Activated CD8-positive, alpha-beta T cell treated with anti-CD3 and anti-CD28 coated beads, Interleukin-2, amount 10 ng/mL, durations not matched to agents 7 days and 5 days (primary cell): ENCODE measurements around the gene CAV2. TPM values are rescaled to one million over a fixed set of nuclear protein-coding genes. Genes with fewer than 3 reads are reported as not detected.

Source experiments
- ATAC-seq: fragments of 150-1000 bp; cut with Tn5 transposase; one replicate; pipeline ENCODE4 v1.10.0; 2021; ENCODE audit warnings: moderate library complexity
- CTCF ChIA-PET: fragments of 350-600 bp; sonication (Branson Sonifier 250); formaldehyde crosslinking; loops from one replicate; lab custom pipeline; 2021; ENCODE audit warnings: antibody characterized with exemption; lab: Charles Lee
- POLR2A ChIA-PET: fragments of 350-600 bp; sonication (Branson Sonifier 250); formaldehyde crosslinking; loops from one replicate; lab custom pipeline; 2021; ENCODE audit warnings: antibody characterized with exemption; lab: Charles Lee
- DNase-seq: peaks from one replicate; pipeline ENCODE4 v3.0.0-alpha.2; 2020
- H3K27ac Mint-ChIP-seq: one replicate; pipeline ENCODE4 v1.8.0; 2021; ENCODE audit warnings: mild to moderate bottlenecking, mixed read lengths
- H3K27me3 Mint-ChIP-seq: one replicate; pipeline ENCODE4 v1.8.0; 2021; ENCODE audit warnings: low read depth, mixed read lengths
- H3K36me3 Mint-ChIP-seq: one replicate; pipeline ENCODE4 v1.8.0; 2021; ENCODE audit warnings: low read depth, mixed read lengths
- H3K4me1 Mint-ChIP-seq: one replicate; pipeline ENCODE4 v1.8.0; 2021; ENCODE audit warnings: low read depth, mixed read lengths
- H3K4me3 Mint-ChIP-seq: one replicate; pipeline ENCODE4 v1.8.0; 2021; ENCODE audit warnings: mild to moderate bottlenecking, mixed read lengths
- H3K9me3 Mint-ChIP-seq: one replicate; pipeline ENCODE4 v1.8.0; 2022; ENCODE audit warnings: mixed read lengths; ENCODE audit not compliant: insufficient read depth
- total RNA-seq, 2 experiments: library from RNA; stranded (reverse); gene quantifications; one replicate each; pipeline ENCODE4 v1.2.3, GENCODE V29; 2021

CAV2 gene, protein sequence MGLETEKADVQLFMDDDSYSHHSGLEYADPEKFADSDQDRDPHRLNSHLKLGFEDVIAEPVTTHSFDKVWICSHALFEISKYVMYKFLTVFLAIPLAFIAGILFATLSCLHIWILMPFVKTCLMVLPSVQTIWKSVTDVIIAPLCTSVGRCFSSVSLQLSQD
- not detected for total RNA-seq

DNA sequence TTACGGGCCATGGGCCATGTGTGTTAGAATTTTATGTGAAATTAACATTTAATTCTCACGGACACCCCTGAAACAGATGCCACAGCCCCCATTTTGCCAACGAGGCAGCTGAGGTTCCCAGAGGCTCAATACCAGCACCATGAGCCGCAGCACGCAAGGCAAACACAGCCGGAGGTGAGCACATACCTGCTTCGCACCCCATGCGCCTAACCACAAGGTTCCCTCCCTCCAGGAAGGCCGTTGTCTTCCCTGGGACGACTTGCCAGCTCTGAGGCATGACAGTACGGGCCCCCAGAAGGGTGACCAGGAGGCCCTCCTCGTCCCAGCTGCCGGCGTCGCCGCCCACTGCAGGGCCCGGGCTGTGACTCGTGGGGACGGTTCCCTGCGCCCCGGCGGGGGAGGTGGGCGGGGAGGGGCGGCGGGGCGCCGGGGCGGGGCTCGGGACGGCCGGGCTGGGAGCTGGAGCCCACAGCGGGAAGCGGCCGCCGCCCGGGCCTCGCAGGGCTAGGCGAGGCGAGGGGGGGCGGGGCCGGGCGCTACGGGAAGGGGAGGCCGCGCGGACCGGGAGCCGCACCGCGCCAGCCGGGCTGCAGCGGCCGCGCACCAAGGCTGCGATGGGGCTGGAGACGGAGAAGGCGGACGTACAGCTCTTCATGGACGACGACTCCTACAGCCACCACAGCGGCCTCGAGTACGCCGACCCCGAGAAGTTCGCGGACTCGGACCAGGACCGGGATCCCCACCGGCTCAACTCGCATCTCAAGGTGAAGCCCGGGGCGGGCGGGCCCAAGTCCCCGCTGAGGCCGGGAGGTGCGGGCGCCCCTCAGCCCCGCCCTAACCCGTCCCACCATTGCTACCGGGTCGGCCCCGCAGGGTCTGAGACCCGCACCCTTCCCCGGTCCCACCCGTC, at the start of gene CAV2:
CAV2 (plus strand) TSS at position 571 of the 910 bp plus-strand sequence; CDS start at position 615, 44 bp downstream.
- DNase-seq (no peak), ATAC-seq (peak; percentile 71)
- Mint-ChIP-seq H3K9me3 (no peaks in the 10 kb centered on the region), H3K27ac (no peak within 1 kb of the TSS), H3K4me1 (peaks cover 10% of the 10 kb centered on the region), H3K4me3 (peak within 1 kb of the TSS; percentile 47), H3K27me3 (peaks cover 56% of the 10 kb centered on the region), H3K36me3 (no peaks in the 10 kb centered on the region)
- CTCF ChIA-PET: no interaction called here
- POLR2A ChIA-PET: no interaction called here

DNA sequence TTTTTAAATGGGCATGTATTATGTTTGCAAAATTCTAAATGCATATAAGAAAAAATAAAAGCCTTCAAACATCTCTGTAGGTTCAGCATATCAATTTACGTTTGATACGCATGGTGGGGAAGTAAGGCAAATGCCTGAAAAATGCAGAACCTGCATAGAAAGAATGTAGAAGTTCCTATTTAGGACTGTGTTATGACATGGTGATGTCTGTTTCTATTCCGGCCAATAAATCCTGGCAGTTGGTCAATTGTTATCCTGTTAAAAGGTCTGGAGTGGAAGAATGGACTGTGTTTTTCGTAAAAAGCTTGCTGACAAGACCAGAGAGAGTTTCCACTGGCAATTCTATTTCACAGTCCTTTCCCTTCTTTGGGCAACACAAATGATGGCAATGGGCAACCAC, 49.6 kb upstream of the CAV2 start:
- H3K36me3 Mint-ChIP-seq: no peaks in the 10 kb centered on the region
- no peak for ATAC-seq
- H3K9me3 Mint-ChIP-seq: no peaks in the 10 kb centered on the region
- H3K27ac Mint-ChIP-seq: no peak overlapping the region
- peaks cover 3% of the 10 kb centered on the region for H3K27me3 Mint-ChIP-seq
- no peak for DNase-seq
- no peak overlapping the region for H3K4me3 Mint-ChIP-seq
- POLR2A ChIA-PET: no interaction called here
- CTCF ChIA-PET: no interaction called here
- H3K4me1 Mint-ChIP-seq: no peaks in the 10 kb centered on the region

DNA sequence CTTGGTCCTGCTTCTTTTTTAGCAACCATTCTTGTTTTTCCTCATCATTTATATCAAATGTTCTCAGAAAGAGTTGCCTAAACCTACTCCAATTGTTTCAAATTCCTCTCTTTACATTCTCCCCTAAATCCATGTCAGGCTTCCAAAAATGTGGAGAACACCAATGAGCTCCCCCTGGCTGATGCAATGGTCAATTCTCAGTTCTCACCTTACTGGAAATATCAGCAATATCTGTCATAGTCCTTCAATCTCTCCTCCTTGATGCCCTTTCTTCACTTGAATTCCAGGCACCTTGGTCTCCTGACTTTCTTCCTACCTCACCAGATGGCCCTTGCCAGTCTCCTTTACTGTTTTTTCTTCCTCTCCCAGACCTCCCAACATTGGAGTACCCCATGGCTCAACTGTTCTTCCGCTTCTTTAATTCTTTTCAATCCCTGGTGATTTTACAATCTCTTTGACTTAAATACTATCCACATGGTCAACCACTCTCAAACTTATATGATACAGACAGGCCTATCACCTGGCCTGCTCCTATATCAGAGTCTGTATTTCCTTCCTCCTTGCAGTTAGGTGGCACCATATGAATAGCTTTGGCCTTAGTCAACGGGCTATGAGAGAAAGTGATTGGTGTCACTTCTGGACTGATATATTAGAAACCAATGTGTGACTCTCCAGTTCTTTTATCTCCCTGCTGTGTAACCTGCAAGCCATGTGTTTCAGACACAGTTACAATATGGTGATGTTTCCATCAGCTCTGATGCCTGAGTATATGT, 47.4 kb upstream of the CAV2 start:
- H3K27ac Mint-ChIP-seq: no peak overlapping the region
- no peak for ATAC-seq
- ChIA-PET POLR2A (no interaction called here), CTCF (interaction anchor here (1.1 kb wide), 1 partner anchor 75 kb away, joined by 4 read pairs; no protein-coding TSS in a partner anchor)
- H3K4me3 Mint-ChIP-seq: no peak overlapping the region
- no peak for DNase-seq
- H3K36me3 Mint-ChIP-seq: no peaks in the 10 kb centered on the region
- no peaks in the 10 kb centered on the region for H3K4me1 Mint-ChIP-seq
- H3K27me3 Mint-ChIP-seq: peaks cover 3% of the 10 kb centered on the region
- no peaks in the 10 kb centered on the region for H3K9me3 Mint-ChIP-seq

DNA sequence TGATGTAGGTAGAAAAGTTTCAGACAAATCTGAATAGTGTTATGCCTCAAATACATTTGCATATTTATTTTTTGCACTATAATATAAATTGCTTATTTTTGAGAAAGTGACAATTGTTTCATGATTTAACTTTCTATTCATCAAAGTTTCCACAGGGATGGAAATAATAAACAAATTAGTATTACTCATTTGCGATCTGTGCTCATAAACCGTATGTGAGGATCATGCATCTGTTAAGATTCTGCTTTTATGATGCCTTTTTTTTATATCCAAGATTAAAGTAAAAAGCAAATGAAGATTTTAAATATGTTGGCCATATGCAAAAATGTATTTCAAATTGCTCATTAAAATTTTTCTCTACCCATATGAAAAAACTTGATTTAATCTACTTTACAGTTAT, 45.2 kb upstream of the CAV2 start:
- H3K36me3 Mint-ChIP-seq: no peaks in the 10 kb centered on the region
- H3K27me3 Mint-ChIP-seq: no peaks in the 10 kb centered on the region
- CTCF ChIA-PET: no interaction called here
- no peaks in the 10 kb centered on the region for H3K4me1 Mint-ChIP-seq
- POLR2A ChIA-PET: no interaction called here
- no peak overlapping the region for H3K4me3 Mint-ChIP-seq
- DNase-seq: no peak
- H3K9me3 Mint-ChIP-seq: no peaks in the 10 kb centered on the region
- ATAC-seq: no peak
- no peak overlapping the region for H3K27ac Mint-ChIP-seq

DNA sequence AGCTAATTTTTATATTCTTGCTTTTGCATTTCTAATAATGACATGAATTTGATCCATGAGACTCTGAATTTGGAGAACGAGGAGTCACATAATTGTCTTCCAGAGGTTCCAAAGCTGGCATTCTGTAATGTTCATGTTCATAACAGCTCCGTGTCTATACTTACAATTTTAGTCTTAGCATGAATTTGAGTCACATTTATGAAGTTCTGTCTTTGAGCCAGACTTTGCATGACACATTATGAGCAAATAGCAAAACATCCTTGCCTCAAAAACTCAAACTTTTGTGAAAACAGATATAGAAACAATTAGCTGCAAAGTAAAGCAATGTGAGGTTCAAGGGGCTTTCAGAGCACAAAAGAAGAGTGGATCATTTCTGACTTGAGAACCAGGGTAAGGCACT, 44.5 kb upstream of the CAV2 start:
- DNase-seq (no peak), ATAC-seq (no peak)
- Mint-ChIP-seq H3K4me1 (no peaks in the 10 kb centered on the region), H3K27me3 (no peaks in the 10 kb centered on the region), H3K27ac (no peak overlapping the region), H3K4me3 (no peak overlapping the region), H3K36me3 (no peaks in the 10 kb centered on the region), H3K9me3 (no peaks in the 10 kb centered on the region)
- POLR2A ChIA-PET: no interaction called here
- CTCF ChIA-PET: interaction anchor here (0.6 to 0.7 kb wide), 2 partner anchors 71 to 200 kb away, joined by 3 read pairs; no protein-coding TSS in a partner anchor

DNA sequence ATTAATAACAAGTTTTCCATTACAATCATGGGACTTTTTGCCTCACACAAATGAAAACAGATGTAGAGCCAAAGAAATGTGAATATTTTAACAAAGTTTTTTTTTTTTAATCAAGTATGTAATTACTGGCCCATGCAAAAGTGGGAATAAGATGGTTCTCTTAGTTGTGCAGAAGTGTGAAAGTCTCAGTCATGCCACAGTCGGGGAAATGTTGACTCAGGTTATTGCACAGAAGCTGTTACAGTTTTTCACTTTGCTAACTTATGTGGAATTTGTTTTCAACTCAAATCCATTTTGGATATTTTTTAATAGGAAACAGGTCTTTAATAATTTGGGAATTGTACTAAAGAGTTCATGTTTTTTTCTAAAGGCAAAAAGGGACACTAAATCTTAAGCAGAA, 44.0 kb upstream of the CAV2 start:
- no peak for DNase-seq
- Mint-ChIP-seq H3K9me3 (no peaks in the 10 kb centered on the region), H3K4me3 (no peak overlapping the region), H3K27ac (no peak overlapping the region), H3K36me3 (no peaks in the 10 kb centered on the region), H3K4me1 (no peaks in the 10 kb centered on the region), H3K27me3 (no peaks in the 10 kb centered on the region)
- ATAC-seq: no peak
- ChIA-PET POLR2A (no interaction called here), CTCF (interaction anchor here (0.6 to 0.7 kb wide), 2 partner anchors 70 to 199 kb away, joined by 3 read pairs; no protein-coding TSS in a partner anchor)

DNA sequence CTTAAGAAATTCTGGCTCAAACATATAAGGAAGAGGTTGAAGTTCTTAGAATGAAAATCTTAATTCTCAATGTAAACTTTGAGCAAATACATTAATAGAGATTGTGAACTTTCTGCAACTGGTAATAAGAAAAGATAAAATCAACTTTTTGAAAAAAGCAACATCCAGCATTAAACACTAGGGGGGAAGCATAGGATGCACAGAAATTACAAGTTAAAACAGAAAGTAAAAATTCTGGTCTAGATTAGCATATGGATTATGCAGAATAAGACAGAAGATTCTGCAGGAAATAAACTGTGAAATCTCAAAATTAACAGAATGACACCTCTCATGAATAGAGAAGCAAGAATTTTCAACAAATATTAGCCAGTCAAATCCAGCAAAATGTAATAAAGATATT, 38.0 kb upstream of the CAV2 start:
- peaks cover 2% of the 10 kb centered on the region for H3K27me3 Mint-ChIP-seq
- ATAC-seq: no peak
- CTCF ChIA-PET: no interaction called here
- no peaks in the 10 kb centered on the region for H3K9me3 Mint-ChIP-seq
- no peak overlapping the region for H3K27ac Mint-ChIP-seq
- DNase-seq: no peak
- no peaks in the 10 kb centered on the region for H3K36me3 Mint-ChIP-seq
- no peak overlapping the region for H3K4me3 Mint-ChIP-seq
- H3K4me1 Mint-ChIP-seq: no peaks in the 10 kb centered on the region
- POLR2A ChIA-PET: no interaction called here

DNA sequence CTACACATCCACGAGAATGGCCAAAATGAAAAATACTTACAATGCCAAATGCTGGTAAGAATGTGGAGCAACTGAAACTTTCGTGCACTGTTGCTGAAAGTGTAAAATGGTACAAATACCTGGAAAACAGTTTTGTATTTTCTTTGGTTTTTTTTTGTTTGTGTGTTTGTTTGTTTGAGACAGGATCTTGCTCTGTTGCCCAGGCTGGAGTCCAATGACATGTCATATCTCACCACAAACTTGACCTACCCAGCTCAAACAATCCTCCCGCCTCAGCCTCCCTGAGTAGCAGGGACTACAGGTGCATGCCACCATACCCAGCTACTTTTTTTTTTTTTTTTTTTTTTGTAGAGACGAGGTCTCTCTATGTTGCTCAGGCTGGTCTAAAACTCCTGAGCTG, 35.6 kb upstream of the CAV2 start:
- H3K36me3 Mint-ChIP-seq: no peaks in the 10 kb centered on the region
- H3K9me3 Mint-ChIP-seq: no peaks in the 10 kb centered on the region
- no peak overlapping the region for H3K27ac Mint-ChIP-seq
- peaks cover 4% of the 10 kb centered on the region for H3K27me3 Mint-ChIP-seq
- no peaks in the 10 kb centered on the region for H3K4me1 Mint-ChIP-seq
- ATAC-seq (no peak), DNase-seq (no peak)
- ChIA-PET POLR2A (no interaction called here), CTCF (no interaction called here)
- no peak overlapping the region for H3K4me3 Mint-ChIP-seq

DNA sequence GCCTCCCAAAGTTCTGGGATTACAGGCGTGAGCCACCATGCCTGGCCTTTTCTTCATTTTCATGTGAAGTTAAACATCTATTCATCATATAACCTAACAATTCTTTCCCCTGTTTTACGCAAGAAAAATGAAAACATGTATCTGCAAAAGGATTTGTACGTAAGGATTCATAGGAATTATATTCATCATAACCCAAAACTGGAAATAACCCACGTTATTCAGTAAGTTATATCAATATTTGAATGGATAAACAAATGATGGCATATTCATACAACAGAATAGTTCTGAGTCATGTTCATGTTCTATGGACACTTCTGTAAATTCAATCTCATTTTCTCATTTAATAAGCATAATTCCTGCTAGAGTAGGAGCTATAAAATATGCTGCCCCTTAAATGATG, 35.2 kb upstream of the CAV2 start:
- no peaks in the 10 kb centered on the region for H3K9me3 Mint-ChIP-seq
- no peak for DNase-seq
- ChIA-PET POLR2A (no interaction called here), CTCF (no interaction called here)
- H3K4me1 Mint-ChIP-seq: no peaks in the 10 kb centered on the region
- ATAC-seq: no peak
- no peaks in the 10 kb centered on the region for H3K36me3 Mint-ChIP-seq
- H3K27ac Mint-ChIP-seq: no peak overlapping the region
- no peak overlapping the region for H3K4me3 Mint-ChIP-seq
- peaks cover 4% of the 10 kb centered on the region for H3K27me3 Mint-ChIP-seq

DNA sequence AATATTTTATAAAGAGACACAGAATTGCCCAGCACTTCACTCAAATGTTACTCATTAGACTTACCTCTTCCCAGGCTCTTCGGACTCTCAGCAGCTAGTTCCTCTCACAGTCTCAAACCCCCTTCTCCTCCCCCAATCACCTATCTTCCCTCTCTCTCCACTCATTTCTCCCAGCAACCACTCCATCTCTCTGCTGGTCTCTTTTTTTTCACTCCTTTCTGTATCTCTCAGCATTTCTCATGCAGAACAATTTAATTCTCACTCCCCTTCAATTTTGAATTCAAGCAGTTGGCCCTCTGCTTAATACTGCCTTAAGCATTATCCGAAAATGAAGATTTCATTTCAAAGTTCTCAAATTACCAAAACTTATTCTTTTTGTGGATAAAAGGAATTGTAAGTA, 34.4 kb upstream of the CAV2 start:
- no peak overlapping the region for H3K4me3 Mint-ChIP-seq
- no peaks in the 10 kb centered on the region for H3K4me1 Mint-ChIP-seq
- ChIA-PET CTCF (no interaction called here), POLR2A (interaction anchor here (1.0 kb wide), 1 partner anchor 90 kb away, joined by 5 read pairs; no protein-coding TSS in a partner anchor)
- no peak overlapping the region for H3K27ac Mint-ChIP-seq
- DNase-seq (no peak), ATAC-seq (no peak)
- H3K36me3 Mint-ChIP-seq: no peaks in the 10 kb centered on the region
- H3K9me3 Mint-ChIP-seq: no peaks in the 10 kb centered on the region
- peaks cover 4% of the 10 kb centered on the region for H3K27me3 Mint-ChIP-seq

DNA sequence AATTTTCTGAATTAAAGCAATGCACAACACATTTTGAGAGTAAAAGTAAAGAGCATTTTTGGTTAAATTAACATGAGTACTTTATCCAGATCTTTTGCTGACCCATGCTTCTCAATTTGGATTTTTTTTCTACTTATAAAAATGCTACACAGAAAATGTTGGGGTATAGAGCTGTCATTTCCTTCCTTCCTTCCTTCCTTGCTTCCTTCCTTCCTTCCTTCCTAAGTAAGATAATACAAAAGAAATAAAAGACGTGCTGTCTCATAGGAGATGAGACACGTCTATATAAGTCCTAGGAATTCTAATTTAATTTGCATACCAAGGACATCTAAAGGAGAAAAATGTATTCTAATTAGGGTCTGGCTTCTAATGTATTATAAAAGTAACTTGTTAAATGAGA, 31.0 kb upstream of the CAV2 start:
- H3K4me3 Mint-ChIP-seq: no peak overlapping the region
- no peak for DNase-seq
- ChIA-PET POLR2A (no interaction called here), CTCF (no interaction called here)
- no peaks in the 10 kb centered on the region for H3K4me1 Mint-ChIP-seq
- H3K27me3 Mint-ChIP-seq: peaks cover 4% of the 10 kb centered on the region
- no peak for ATAC-seq
- no peaks in the 10 kb centered on the region for H3K36me3 Mint-ChIP-seq
- H3K27ac Mint-ChIP-seq: no peak overlapping the region
- H3K9me3 Mint-ChIP-seq: no peaks in the 10 kb centered on the region

DNA sequence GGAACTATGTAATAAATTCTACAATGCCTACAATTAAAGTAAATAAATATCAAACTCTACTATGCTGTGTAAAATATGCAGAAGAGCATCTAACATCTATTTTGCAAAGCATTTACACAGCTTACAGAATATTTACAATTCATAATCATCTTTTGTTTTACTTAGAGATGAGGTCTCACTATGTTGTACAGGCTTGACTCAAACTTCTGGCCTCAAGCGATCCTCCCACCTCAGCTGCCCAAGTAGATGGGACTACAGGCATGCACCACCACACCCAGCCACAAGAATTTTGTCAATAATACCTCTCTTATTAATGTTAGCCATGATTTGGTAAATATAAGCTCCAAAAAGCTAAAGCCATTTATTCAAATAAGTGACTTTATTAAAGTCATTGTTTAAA, 21.9 kb upstream of the CAV2 start:
- H3K27me3 Mint-ChIP-seq: peaks cover 3% of the 10 kb centered on the region
- H3K36me3 Mint-ChIP-seq: no peaks in the 10 kb centered on the region
- H3K4me3 Mint-ChIP-seq: no peak overlapping the region
- DNase-seq: no peak
- H3K9me3 Mint-ChIP-seq: peaks cover 6% of the 10 kb centered on the region
- CTCF ChIA-PET: no interaction called here
- H3K4me1 Mint-ChIP-seq: no peaks in the 10 kb centered on the region
- no peak overlapping the region for H3K27ac Mint-ChIP-seq
- POLR2A ChIA-PET: no interaction called here
- ATAC-seq: no peak
